ENCODE data around the gene HEPACAM.
A peak's percentile ranks its signal among the peaks of the same experiment; 100 is the strongest.

The HEPACAM gene

GRCh38 chr11:124890151-124890550 lies 45.7 kb downstream of the HEPACAM start:
- TF ChIP-seq POLR2A (IDR thresholded peaks at IDR 0.05; ENCODE audit: low read depth, low read length) (no peak), PAX5 (IDR thresholded peaks at IDR 0.05; ENCODE audit: insufficient read depth, low read length, severe bottlenecking) (no peak), POLR2AphosphoS5 (IDR thresholded peaks at IDR 0.05; ENCODE audit: low read depth, low read length) (no peak), TAF1 (IDR thresholded peaks at IDR 0.05; ENCODE audit: low read depth, low read length) (no peak), SPI1 (IDR thresholded peaks at IDR 0.05; ENCODE audit: low read depth, low read length) (no peak), POU2F2 (IDR thresholded peaks at IDR 0.05; ENCODE audit: low read depth, low read length) (no peak)
- no peak for FAIRE-seq
- no peak for DNase-seq (ENCODE audit: insufficient read length, low spot score)

- FAIRE-seq, result no peak
- DNase-seq (ENCODE audit: insufficient read length, low spot score), result no peak
These were observed 46.4 kb downstream of the HEPACAM start for GRCh38 chr11:124889191-124890091.

GRCh38 chr11:124887667-124888013 lies 48.2 kb downstream of the HEPACAM start:
- DNase-seq (ENCODE audit: insufficient read length, low spot score), result no peak
- FAIRE-seq, result no peak
- TF ChIP-seq TAF1 (IDR thresholded peaks at IDR 0.05; ENCODE audit: low read depth, low read length), result no peak
- no peak for TF ChIP-seq PAX5 (IDR thresholded peaks at IDR 0.05; ENCODE audit: insufficient read depth, low read length, severe bottlenecking)
- TF ChIP-seq POLR2AphosphoS5 (IDR thresholded peaks at IDR 0.05; ENCODE audit: low read depth, low read length), result no peak
- TF ChIP-seq SPI1 (IDR thresholded peaks at IDR 0.05; ENCODE audit: low read depth, low read length), result no peak
- TF ChIP-seq POLR2A (IDR thresholded peaks at IDR 0.05; ENCODE audit: low read depth, low read length), result no peak
- TF ChIP-seq POU2F2 (IDR thresholded peaks at IDR 0.05; ENCODE audit: low read depth, low read length), result no peak

More at GRCh38 chr11:124889191-124890091, 46.4 kb downstream of the HEPACAM start:
- TF ChIP-seq SPI1 (IDR thresholded peaks at IDR 0.05; ENCODE audit: low read depth, low read length) (peak; percentile 32; the same call in 1 of the 2 replicates), TAF1 (IDR thresholded peaks at IDR 0.05; ENCODE audit: low read depth, low read length) (no peak), PAX5 (IDR thresholded peaks at IDR 0.05; ENCODE audit: insufficient read depth, low read length, severe bottlenecking) (no peak), POLR2A (IDR thresholded peaks at IDR 0.05; ENCODE audit: low read depth, low read length) (no peak), POLR2AphosphoS5 (IDR thresholded peaks at IDR 0.05; ENCODE audit: low read depth, low read length) (no peak)

GRCh38 chr11:124886978-124887666 lies 48.7 kb downstream of the HEPACAM start:
- FAIRE-seq (no peak), DNase-seq (ENCODE audit: insufficient read length, low spot score) (no peak)
- TF ChIP-seq POU2F2 (IDR thresholded peaks at IDR 0.05; ENCODE audit: low read depth, low read length) (no peak), TAF1 (IDR thresholded peaks at IDR 0.05; ENCODE audit: low read depth, low read length) (no peak), POLR2AphosphoS5 (IDR thresholded peaks at IDR 0.05; ENCODE audit: low read depth, low read length) (no peak), PAX5 (IDR thresholded peaks at IDR 0.05; ENCODE audit: insufficient read depth, low read length, severe bottlenecking) (no peak), POLR2A (IDR thresholded peaks at IDR 0.05; ENCODE audit: low read depth, low read length) (no peak), SPI1 (IDR thresholded peaks at IDR 0.05; ENCODE audit: low read depth, low read length) (no peak)

- FAIRE-seq (no peak), DNase-seq (ENCODE audit: insufficient read length, low spot score) (no peak)
- no peak for TF ChIP-seq PAX5 (IDR thresholded peaks at IDR 0.05; ENCODE audit: insufficient read depth, low read length, severe bottlenecking)
- TF ChIP-seq POLR2AphosphoS5 (IDR thresholded peaks at IDR 0.05; ENCODE audit: low read depth, low read length), result no peak
- no peak for TF ChIP-seq SPI1 (IDR thresholded peaks at IDR 0.05; ENCODE audit: low read depth, low read length)
- no peak for TF ChIP-seq POU2F2 (IDR thresholded peaks at IDR 0.05; ENCODE audit: low read depth, low read length)
- no peak for TF ChIP-seq POLR2A (IDR thresholded peaks at IDR 0.05; ENCODE audit: low read depth, low read length)
- no peak for TF ChIP-seq TAF1 (IDR thresholded peaks at IDR 0.05; ENCODE audit: low read depth, low read length)
These were observed 49.4 kb downstream of the HEPACAM start for GRCh38 chr11:124886476-124886875.

- FAIRE-seq (no peak), DNase-seq (ENCODE audit: insufficient read length, low spot score) (no peak)
- no peak for TF ChIP-seq PAX5 (IDR thresholded peaks at IDR 0.05; ENCODE audit: insufficient read depth, low read length, severe bottlenecking)
- no peak for TF ChIP-seq TAF1 (IDR thresholded peaks at IDR 0.05; ENCODE audit: low read depth, low read length)
- no peak for TF ChIP-seq POU2F2 (IDR thresholded peaks at IDR 0.05; ENCODE audit: low read depth, low read length)
- TF ChIP-seq SPI1 (IDR thresholded peaks at IDR 0.05; ENCODE audit: low read depth, low read length), result no peak
- no peak for TF ChIP-seq POLR2AphosphoS5 (IDR thresholded peaks at IDR 0.05; ENCODE audit: low read depth, low read length)
- no peak for TF ChIP-seq POLR2A (IDR thresholded peaks at IDR 0.05; ENCODE audit: low read depth, low read length)
These were observed 50.9 kb downstream of the HEPACAM start for GRCh38 chr11:124884869-124885479.

GRCh38 chr11:124884340-124884739 lies 51.5 kb downstream of the HEPACAM start:
- FAIRE-seq, result no peak

GRCh38 chr11:124882339-124883071 lies 53.3 kb downstream of the HEPACAM start:
- no peak for TF ChIP-seq POU2F2 (IDR thresholded peaks at IDR 0.05; ENCODE audit: low read depth, low read length)
- TF ChIP-seq SPI1 (IDR thresholded peaks at IDR 0.05; ENCODE audit: low read depth, low read length), result no peak
- no peak for TF ChIP-seq TAF1 (IDR thresholded peaks at IDR 0.05; ENCODE audit: low read depth, low read length)
- no peak for TF ChIP-seq PAX5 (IDR thresholded peaks at IDR 0.05; ENCODE audit: insufficient read depth, low read length, severe bottlenecking)
- TF ChIP-seq POLR2A (IDR thresholded peaks at IDR 0.05; ENCODE audit: low read depth, low read length), result no peak
- no peak for TF ChIP-seq POLR2AphosphoS5 (IDR thresholded peaks at IDR 0.05; ENCODE audit: low read depth, low read length)
- no peak for DNase-seq (ENCODE audit: insufficient read length, low spot score)
- FAIRE-seq, result no peak

More at GRCh38 chr11:124884340-124884739, 51.5 kb downstream of the HEPACAM start:
- DNase-seq (ENCODE audit: insufficient read length, low spot score), result no peak
- TF ChIP-seq PAX5 (IDR thresholded peaks at IDR 0.05; ENCODE audit: insufficient read depth, low read length, severe bottlenecking), result no peak

Data from GM12891 (cell line).